ENCODE data around the gene BAD. TPM values are rescaled to one million over a fixed set of nuclear protein-coding genes. Genes with fewer than 3 reads are reported as not detected.

Gene BAD
- total and polyA plus RNA-seq, 3 experiments from 2014 or later: 40.4 to 56.5 (median 40.9) TPM

DNA sequence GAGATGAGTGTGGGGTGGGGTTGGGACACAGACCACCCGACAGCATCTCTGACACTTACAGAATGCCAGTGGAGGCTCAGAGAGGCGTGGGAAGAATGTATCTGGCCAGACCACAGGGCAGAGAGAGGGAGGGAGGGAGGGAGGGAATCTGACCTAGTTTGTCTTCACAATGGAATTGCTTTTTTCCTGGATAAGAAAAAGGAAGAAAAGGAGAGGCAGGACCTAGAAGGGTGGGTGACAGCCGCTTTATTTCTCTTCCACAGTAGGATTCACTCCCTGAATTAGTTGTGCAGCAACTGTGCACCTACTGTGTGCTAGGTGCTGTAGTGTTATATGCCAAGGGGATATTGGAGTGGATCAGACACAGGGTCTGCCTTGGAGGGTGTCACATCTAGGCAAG is 10.3 kb upstream of the BAD start:
- no peaks in the 10 kb centered on the region for H3K36me3 Mint-ChIP-seq
- H3K27ac Mint-ChIP-seq: no peak overlapping the region
- no peak for DNase-seq
- Histone ChIP-seq H3K9me3 (ENCODE audit: low read length) (no peaks in the 10 kb centered on the region), H3K4me1 (ENCODE audit: insufficient read depth, low read length) (peaks cover 3% of the 10 kb centered on the region), H3K27ac (ENCODE audit: low read depth, low read length) (no peak overlapping the region), H3K27me3 (ENCODE audit: insufficient read depth, low read length, poor library complexity, severe bottlenecking) (peaks cover 72% of the 10 kb centered on the region), H3K36me3 (ENCODE audit: insufficient read depth, low read length) (no peaks in the 10 kb centered on the region), H3K4me3 (ENCODE audit: low read length) (no peak overlapping the region)
- POLR2A ChIA-PET: interaction anchor here (0.6 kb wide), 1 partner anchor 9 kb away, joined by 7 read pairs; the partner anchor contains the start of gene GPR137
- peaks cover 0 to 2% (median 0%) of the 10 kb centered on the region in 5 donors for H3K9me3 Mint-ChIP-seq
- H3K4me1 Mint-ChIP-seq: peaks cover 3 to 22% (median 8%) of the 10 kb centered on the region in 3 donors
- H3K4me3 Mint-ChIP-seq: peak overlapping the region in 1 of 7 donors; percentile 57
- H3K27me3 Mint-ChIP-seq: peaks cover 64 to 73% of the 10 kb centered on the region in 2 donors
- CTCF ChIA-PET: interaction anchor here (1.9 kb wide), 1 partner anchor 90 kb away, joined by 8 read pairs; no protein-coding TSS in a partner anchor

- no peaks in the 10 kb centered on the region for H3K9me3 ChIP-seq (ENCODE audit: low read length)
- no peaks in the 10 kb centered on the region for H3K4me1 ChIP-seq (ENCODE audit: insufficient read depth, low read length)
- Mint-ChIP-seq H3K27me3 (peaks cover 49 to 55% of the 10 kb centered on the region in 2 donors), H3K27ac (no peak overlapping the region), H3K9me3 (peaks cover 0 to 2% (median 0%) of the 10 kb centered on the region in 5 donors), H3K4me1 (peaks cover 0 to 10% (median 3%) of the 10 kb centered on the region in 3 donors), H3K36me3 (no peaks in the 10 kb centered on the region), H3K4me3 (peak overlapping the region in 5 of 7 donors; percentile 16 to 70 (median 52))
- ChIA-PET POLR2A (interaction anchor here (0.5 to 1.0 kb wide), 2 partner anchors 8 to 21 kb away, joined by 3 read pairs; no protein-coding TSS in a partner anchor), CTCF (interaction anchor here (1.6 to 2.0 kb wide), 2 partner anchors 8 to 11 kb away, joined by 3 to 13 read pairs; partner anchors contain the start of gene CATSPERZ)
- no peaks in the 10 kb centered on the region for H3K36me3 ChIP-seq (ENCODE audit: insufficient read depth, low read length)
- DNase-seq: no peak
- peaks cover 52% of the 10 kb centered on the region for H3K27me3 ChIP-seq (ENCODE audit: insufficient read depth, low read length, poor library complexity, severe bottlenecking)
- H3K27ac ChIP-seq (ENCODE audit: low read depth, low read length): no peak overlapping the region
- no peak overlapping the region for H3K4me3 ChIP-seq (ENCODE audit: low read length)
Observed at GRCh38 chr11:64292460-64293254, 8.2 kb upstream of the BAD start.

- CTCF ChIA-PET: interaction anchor here (1.6 to 2.0 kb wide), 2 partner anchors 9 to 12 kb away, joined by 3 to 13 read pairs; partner anchors contain the start of gene CATSPERZ
- Mint-ChIP-seq H3K4me1 (peaks cover 0 to 10% (median 4%) of the 10 kb centered on the region in 3 donors), H3K36me3 (no peaks in the 10 kb centered on the region), H3K27ac (no peak overlapping the region), H3K4me3 (peak overlapping the region in 1 of 7 donors; percentile 41), H3K9me3 (peaks cover 0 to 2% (median 0%) of the 10 kb centered on the region in 5 donors), H3K27me3 (peaks cover 41 to 47% of the 10 kb centered on the region in 2 donors)
- no peak overlapping the region for H3K4me3 ChIP-seq (ENCODE audit: low read length)
- no peaks in the 10 kb centered on the region for H3K9me3 ChIP-seq (ENCODE audit: low read length)
- no peaks in the 10 kb centered on the region for H3K4me1 ChIP-seq (ENCODE audit: insufficient read depth, low read length)
- H3K36me3 ChIP-seq (ENCODE audit: insufficient read depth, low read length): no peaks in the 10 kb centered on the region
- peaks cover 44% of the 10 kb centered on the region for H3K27me3 ChIP-seq (ENCODE audit: insufficient read depth, low read length, poor library complexity, severe bottlenecking)
- no peak overlapping the region for H3K27ac ChIP-seq (ENCODE audit: low read depth, low read length)
- peak in 2 of 5 donors; percentile 23 to 36 for DNase-seq
- POLR2A ChIA-PET: interaction anchor here (0.5 to 1.0 kb wide), 2 partner anchors 9 to 20 kb away, joined by 3 read pairs; no protein-coding TSS in a partner anchor
Observed at GRCh38 chr11:64291752-64292459, 7.4 kb upstream of the BAD start.

- Histone ChIP-seq H3K27ac (ENCODE audit: low read depth, low read length) (no peak within 1 kb of the TSS), H3K4me1 (ENCODE audit: insufficient read depth, low read length) (peaks cover 2% of the 10 kb centered on the region), H3K36me3 (ENCODE audit: insufficient read depth, low read length) (no peaks in the 10 kb centered on the region), H3K4me3 (ENCODE audit: low read length) (no peak within 1 kb of the TSS), H3K9me3 (ENCODE audit: low read length) (no peaks in the 10 kb centered on the region), H3K27me3 (ENCODE audit: insufficient read depth, low read length, poor library complexity, severe bottlenecking) (peaks cover 38% of the 10 kb centered on the region)
- DNase-seq: no peak
- ChIA-PET CTCF (interaction anchor here (1.5 kb wide), 1 partner anchor 13 kb away, joined by 6 read pairs; no protein-coding TSS in a partner anchor), POLR2A (no interaction called here)
- peaks cover 5 to 16% (median 9%) of the 10 kb centered on the region in 3 donors for H3K4me1 Mint-ChIP-seq
- no peaks in the 10 kb centered on the region for H3K36me3 Mint-ChIP-seq
- H3K27me3 Mint-ChIP-seq: peaks cover 36 to 42% of the 10 kb centered on the region in 2 donors
- H3K27ac Mint-ChIP-seq: peak within 1 kb of the TSS in 2 of 8 donors; percentile 29 to 36
- H3K9me3 Mint-ChIP-seq: peaks cover 0 to 2% (median 0%) of the 10 kb centered on the region in 5 donors
- H3K4me3 Mint-ChIP-seq: peak within 1 kb of the TSS in 6 of 7 donors; percentile 45 to 76 (median 68)
Observed at GRCh38 chr11:64291262-64291751, 6.8 kb upstream of the BAD start, which contains the start of gene KCNK4. Gene KCNK4, plus strand, starts transcription at chr11:64291302. Its CDS starts 1,717 bp downstream, at chr11:64293019.

DNA sequence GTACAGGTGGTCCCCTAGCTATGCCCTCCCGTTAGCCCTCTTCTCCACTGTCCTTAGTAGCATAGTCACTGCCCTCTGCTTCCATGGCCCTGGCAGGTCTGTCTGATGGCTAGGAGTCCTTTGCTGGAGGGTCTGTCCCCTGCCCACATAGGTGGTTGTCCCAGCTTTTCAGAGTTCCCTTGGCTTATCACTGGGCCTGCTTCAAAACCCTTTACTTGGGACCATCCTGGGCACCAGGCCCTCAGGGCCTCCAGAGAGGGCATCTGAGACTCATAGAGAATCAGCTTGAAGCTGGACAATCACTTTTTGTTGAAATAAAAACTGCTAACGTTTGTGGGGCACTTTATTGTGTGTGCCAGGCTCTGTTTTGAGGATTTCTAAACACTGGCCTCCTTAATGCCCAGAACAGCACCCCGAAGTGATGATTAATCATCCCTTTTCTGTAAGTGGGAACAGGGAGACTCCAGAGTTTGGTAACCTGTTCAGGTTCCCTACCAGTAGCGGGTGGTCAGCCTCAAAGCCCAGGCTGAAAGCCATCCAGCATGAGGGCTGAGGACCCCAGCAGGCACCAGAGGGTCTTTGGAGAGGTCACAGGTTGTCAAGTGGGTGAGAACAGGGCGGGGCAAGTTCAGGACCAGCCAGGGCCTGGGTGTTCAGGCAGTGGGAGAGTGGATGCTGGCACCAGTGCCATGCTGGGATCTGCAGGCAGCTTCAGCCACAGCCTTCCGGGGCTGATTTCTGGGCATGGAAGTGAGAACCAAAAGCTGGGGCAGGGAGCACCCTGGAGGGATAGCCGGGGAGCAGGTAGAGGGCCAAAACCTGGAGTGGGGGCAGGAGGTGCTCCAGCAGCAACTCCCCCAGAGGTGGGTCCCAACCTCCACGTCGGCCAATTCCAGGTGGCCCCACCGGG is 6.1 kb upstream of the BAD start:
- Histone ChIP-seq H3K4me3 (ENCODE audit: low read length) (no peak overlapping the region), H3K9me3 (ENCODE audit: low read length) (no peaks in the 10 kb centered on the region), H3K36me3 (ENCODE audit: insufficient read depth, low read length) (no peaks in the 10 kb centered on the region), H3K27me3 (ENCODE audit: insufficient read depth, low read length, poor library complexity, severe bottlenecking) (peaks cover 32% of the 10 kb centered on the region), H3K4me1 (ENCODE audit: insufficient read depth, low read length) (peaks cover 7% of the 10 kb centered on the region), H3K27ac (ENCODE audit: low read depth, low read length) (no peak overlapping the region)
- ChIA-PET CTCF (interaction anchor here (0.8 to 2.3 kb wide), 3 partner anchors 11 to 40 kb away, joined by 3 to 8 read pairs (median 6); partner anchors contain the start of gene CATSPERZ), POLR2A (no interaction called here)
- Mint-ChIP-seq H3K9me3 (peaks cover 0 to 2% (median 0%) of the 10 kb centered on the region in 5 donors), H3K27ac (peak overlapping the region in 2 of 8 donors; percentile 29 to 36), H3K27me3 (peaks cover 32 to 35% of the 10 kb centered on the region in 2 donors), H3K4me1 (peaks cover 6 to 19% (median 10%) of the 10 kb centered on the region in 3 donors), H3K36me3 (no peaks in the 10 kb centered on the region), H3K4me3 (peak overlapping the region in 6 of 7 donors; percentile 45 to 76 (median 68))
- no peak for DNase-seq

DNA sequence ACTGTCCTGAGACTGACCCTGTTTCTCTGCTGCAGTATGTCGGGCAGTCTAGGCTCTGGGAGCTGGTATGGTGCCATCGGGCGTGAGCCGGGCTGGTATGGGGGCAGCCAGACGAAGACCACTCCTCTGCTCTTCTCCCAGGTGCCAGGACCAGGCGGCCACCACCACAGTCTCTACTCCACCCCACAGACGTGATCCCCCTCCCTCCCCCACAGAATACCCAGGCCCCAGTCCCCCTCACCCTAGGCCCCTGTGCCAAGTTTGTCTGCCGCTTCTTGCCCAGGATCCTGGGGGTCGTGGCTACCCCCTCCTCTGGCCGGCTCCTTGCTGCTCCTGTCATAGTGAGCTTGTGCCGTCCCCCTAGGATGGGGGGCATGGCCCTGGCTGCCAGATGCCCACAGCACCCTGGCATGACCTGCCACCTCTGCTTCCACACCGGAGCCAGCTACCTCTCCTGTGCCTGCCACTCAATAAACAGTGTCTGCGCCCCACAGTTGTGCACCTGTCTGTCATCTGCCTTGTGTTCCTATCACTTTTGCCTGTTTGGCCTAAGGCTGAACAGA is 4.6 kb upstream of the BAD start:
- Mint-ChIP-seq H3K27me3 (peaks cover 22 to 24% of the 10 kb centered on the region in 2 donors), H3K4me3 (peak overlapping the region in 1 of 7 donors; percentile 40), H3K4me1 (peaks cover 9 to 22% (median 11%) of the 10 kb centered on the region in 3 donors), H3K36me3 (peaks cover 0 to 4% (median 0%) of the 10 kb centered on the region in 3 donors), H3K27ac (peak overlapping the region in 2 of 8 donors; percentile 36 to 45), H3K9me3 (peaks cover 0 to 2% (median 0%) of the 10 kb centered on the region in 5 donors)
- DNase-seq: no peak
- H3K27ac ChIP-seq (ENCODE audit: low read depth, low read length): no peak overlapping the region
- no peaks in the 10 kb centered on the region for H3K36me3 ChIP-seq (ENCODE audit: insufficient read depth, low read length)
- POLR2A ChIA-PET: interaction anchor here (0.8 kb wide), 1 partner anchor 15 kb away, joined by 4 read pairs; no protein-coding TSS in a partner anchor
- peaks cover 26% of the 10 kb centered on the region for H3K27me3 ChIP-seq (ENCODE audit: insufficient read depth, low read length, poor library complexity, severe bottlenecking)
- CTCF ChIA-PET: interaction anchor here (0.8 to 2.3 kb wide), 3 partner anchors 12 to 85 kb away, joined by 3 to 8 read pairs (median 3); partner anchors contain the start of gene CATSPERZ
- peaks cover 10% of the 10 kb centered on the region for H3K4me1 ChIP-seq (ENCODE audit: insufficient read depth, low read length)
- H3K4me3 ChIP-seq (ENCODE audit: low read length): no peak overlapping the region
- no peaks in the 10 kb centered on the region for H3K9me3 ChIP-seq (ENCODE audit: low read length)
